Measurements from ENCODE around the gene DIAPH1.

The DIAPH1 gene

GRCh38 chr5:141484310-141484640 lies 134.5 kb downstream of the DIAPH1 start:
- no peak for DNase-seq (ENCODE audit: low read depth)

- no peak for DNase-seq (ENCODE audit: low read depth)
Observed at GRCh38 chr5:141483902-141484301, 134.9 kb downstream of the DIAPH1 start.

- no peak for DNase-seq (ENCODE audit: low read depth)
Observed at GRCh38 chr5:141479776-141480175, 139.0 kb downstream of the DIAPH1 start.

GRCh38 chr5:141478321-141478945 lies 140.4 kb downstream of the DIAPH1 start:
- DNase-seq (ENCODE audit: low read depth): no peak

GRCh38 chr5:141477815-141478214 lies 141.0 kb downstream of the DIAPH1 start:
- DNase-seq (ENCODE audit: low read depth): no peak

DNA sequence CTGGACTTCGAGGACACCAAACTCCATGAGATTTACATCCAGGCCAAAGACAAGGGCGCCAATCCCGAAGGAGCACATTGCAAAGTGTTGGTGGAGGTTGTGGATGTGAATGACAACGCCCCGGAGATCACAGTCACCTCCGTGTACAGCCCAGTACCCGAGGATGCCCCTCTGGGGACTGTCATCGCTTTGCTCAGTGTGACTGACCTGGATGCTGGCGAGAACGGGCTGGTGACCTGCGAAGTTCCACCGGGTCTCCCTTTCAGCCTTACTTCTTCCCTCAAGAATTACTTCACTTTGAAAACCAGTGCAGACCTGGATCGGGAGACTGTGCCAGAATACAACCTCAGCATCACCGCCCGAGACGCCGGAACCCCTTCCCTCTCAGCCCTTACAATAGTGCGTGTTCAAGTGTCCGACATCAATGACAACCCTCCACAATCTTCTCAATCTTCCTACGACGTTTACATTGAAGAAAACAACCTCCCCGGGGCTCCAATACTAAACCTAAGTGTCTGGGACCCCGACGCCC lies 141.7 kb downstream of the DIAPH1 start:
- no peak for DNase-seq (ENCODE audit: low read depth)

- DNase-seq (ENCODE audit: low read depth): no peak
Observed at GRCh38 chr5:141476132-141476911, 142.5 kb downstream of the DIAPH1 start.

- no peak for DNase-seq (ENCODE audit: low read depth)
Observed at GRCh38 chr5:141475625-141476131, 143.1 kb downstream of the DIAPH1 start, which contains the start of gene PCDHGC3. Gene PCDHGC3 (plus strand): TSS chr5:141475966. CDS start chr5:141476117, 151 bp downstream.

DNA sequence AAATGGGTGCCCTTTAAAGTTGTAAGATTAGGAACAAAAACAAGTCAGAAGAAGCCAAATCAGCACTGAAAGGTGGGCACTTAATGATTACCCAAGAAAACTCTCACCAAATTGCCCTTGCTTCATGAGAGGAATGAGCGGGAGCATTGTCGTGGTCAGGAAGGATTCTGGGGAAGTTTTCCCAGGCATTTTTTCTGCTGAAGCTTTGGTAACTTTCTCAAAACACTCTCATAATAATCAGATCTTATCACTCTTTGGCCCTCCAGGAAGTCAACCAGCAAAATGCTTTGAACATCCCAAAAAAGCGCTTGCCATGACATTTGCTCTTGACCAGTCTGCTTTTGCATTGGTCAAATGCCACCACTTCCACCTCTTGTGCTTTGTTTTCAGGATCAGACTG lies 153.4 kb downstream of the DIAPH1 start:
- no peak for DNase-seq (ENCODE audit: low read depth)

Measured in activated T-helper 1 cell treated with Interleukin-2 at 50 U/mL for 16 hours (primary cell).